ENCODE results near the gene DENND5A. TPM values are rescaled to one million over a fixed set of nuclear protein-coding genes. Genes with fewer than 3 reads are reported as not detected.

Gene DENND5A
- total RNA-seq, 2 donors from 2014 or later: 22.1 to 31.3 TPM

- intact Hi-C loops (cut with DNase I): no loop called here
- H3K36me3 ChIP-seq (replicated peaks in 1 of 2; ENCODE audit: insufficient read depth in 1 of 2, low read depth in 2 of 2): peaks cover 0 to 7% of the 10 kb centered on the region in 2 donors
These were observed 111.5 kb downstream of the DENND5A start for GRCh38 chr11:9153651-9154050.

GRCh38 chr11:9151631-9152030, 113.5 kb downstream of the DENND5A start:
- intact Hi-C loops (cut with DNase I): no loop called here
- no peak overlapping the region for H3K4me3 ChIP-seq

More at GRCh38 chr11:9153651-9154050, 111.5 kb downstream of the DENND5A start:
- WGBS, 2 donors: 39 to 43% methylated on average over 2 of the region's 2 CpGs
- Histone ChIP-seq H3K27me3 (no peaks in the 10 kb centered on the region), H3K4me3 (no peak overlapping the region), H3K27ac (no peak overlapping the region), H3K4me1 (no peaks in the 10 kb centered on the region), H3K9me3 (no peaks in the 10 kb centered on the region)
- TF ChIP-seq POLR2A (IDR thresholded peaks at IDR 0.05) (no peak), CTCF (IDR thresholded peaks at IDR 0.05) (no peak)
- ATAC-seq (no peak), DNase-seq (no peak)

GRCh38 chr11:9150926-9151325, 114.2 kb downstream of the DENND5A start:
- H3K27ac ChIP-seq: no peak overlapping the region
- no peak for DNase-seq
- WGBS, 2 donors: 68 to 85% methylated on average over 1 of the region's 1 CpG
- H3K36me3 ChIP-seq (replicated peaks in 1 of 2; ENCODE audit: insufficient read depth in 1 of 2, low read depth in 2 of 2): peaks cover 0 to 12% of the 10 kb centered on the region in 2 donors
- intact Hi-C loops (cut with DNase I): no loop called here
- H3K4me3 ChIP-seq: no peak overlapping the region
- H3K9me3 ChIP-seq: no peaks in the 10 kb centered on the region
- no peak for ATAC-seq
- H3K27me3 ChIP-seq: no peaks in the 10 kb centered on the region
- no peaks in the 10 kb centered on the region for H3K4me1 ChIP-seq
- TF ChIP-seq CTCF (IDR thresholded peaks at IDR 0.05): no peak

More at GRCh38 chr11:9151631-9152030, 113.5 kb downstream of the DENND5A start:
- Histone ChIP-seq H3K36me3 (replicated peaks in 1 of 2; ENCODE audit: insufficient read depth in 1 of 2, low read depth in 2 of 2) (peaks cover 0 to 8% of the 10 kb centered on the region in 2 donors), H3K4me1 (no peaks in the 10 kb centered on the region), H3K27me3 (no peaks in the 10 kb centered on the region), H3K27ac (no peak overlapping the region), H3K9me3 (no peaks in the 10 kb centered on the region)
- 67 to 75% methylated on average over 2 of the region's 2 CpGs for WGBS, 2 donors
- ATAC-seq: no peak
- TF ChIP-seq CTCF (IDR thresholded peaks at IDR 0.05): no peak
- TF ChIP-seq POLR2A (IDR thresholded peaks at IDR 0.05): no peak
- DNase-seq: no peak

- Histone ChIP-seq H3K9me3 (no peaks in the 10 kb centered on the region), H3K27ac (no peak overlapping the region), H3K27me3 (no peaks in the 10 kb centered on the region), H3K36me3 (replicated peaks in 1 of 2; ENCODE audit: insufficient read depth in 1 of 2, low read depth in 2 of 2) (peaks cover 0 to 12% of the 10 kb centered on the region in 2 donors), H3K4me3 (no peak overlapping the region), H3K4me1 (no peaks in the 10 kb centered on the region)
- no peak for DNase-seq
- 55 to 89% methylated on average over 2 of the region's 2 CpGs for WGBS, 2 donors
- TF ChIP-seq POLR2A (IDR thresholded peaks at IDR 0.05): no peak
- ATAC-seq: no peak
- intact Hi-C loops (cut with DNase I): no loop called here
These were observed 114.6 kb downstream of the DENND5A start for GRCh38 chr11:9150501-9150900.

GRCh38 chr11:9148727-9149126, 116.4 kb downstream of the DENND5A start:
- 91 to 97% methylated on average over 2 of the region's 2 CpGs for WGBS, 2 donors
- DNase-seq (no peak), ATAC-seq (no peak)
- Histone ChIP-seq H3K27ac (no peak overlapping the region), H3K4me1 (no peaks in the 10 kb centered on the region), H3K27me3 (no peaks in the 10 kb centered on the region), H3K36me3 (replicated peaks in 1 of 2; ENCODE audit: insufficient read depth in 1 of 2, low read depth in 2 of 2) (peaks cover 0 to 21% of the 10 kb centered on the region in 2 donors), H3K9me3 (no peaks in the 10 kb centered on the region), H3K4me3 (no peak overlapping the region)
- intact Hi-C loops (cut with DNase I): no loop called here
- TF ChIP-seq CTCF (IDR thresholded peaks at IDR 0.05) (no peak), POLR2A (IDR thresholded peaks at IDR 0.05) (no peak)

Data from body of pancreas (tissue), 4 donors.